Stimulated activated CD8-positive, alpha-beta memory T cell treated with anti-CD3 and anti-CD28 coated beads, Interleukin-4, amount 100 ng/mL, for 48 hours (primary cell): Measurements from ENCODE around the gene SLF1.
"Not testable (repeated sequence)": the region's sequence is repeated elsewhere in the genome, so short reads cannot be mapped to it uniquely, and the experiment has no call there.

Experiments used
- DNase-seq: peaks from one replicate; pipeline ENCODE4 v3.0.0-alpha.2; 2020

The SLF1 gene

GRCh38 chr5:94618493-94619328, at the start of gene SLF1, which contains the start of gene KIAA0825:
Gene SLF1, plus strand, starts transcription at chr5:94618669. Its CDS starts 10,142 bp downstream, at chr5:94628811.
Gene KIAA0825, minus strand, starts transcription at chr5:94618604. Its CDS starts 81,478 bp downstream, at chr5:94537126.
- DNase-seq = peak; percentile 90

GRCh38 chr5:94571415-94571814, 47.1 kb upstream of the SLF1 start:
- DNase-seq = no peak

GRCh38 chr5:94573349-94573748, 45.1 kb upstream of the SLF1 start:
- DNase-seq = not testable (repeated sequence)

- DNase-seq = no peak
Observed at GRCh38 chr5:94575196-94575595, 43.3 kb upstream of the SLF1 start.

GRCh38 chr5:94577466-94578245, 40.8 kb upstream of the SLF1 start:
- no peak for DNase-seq

- no peak for DNase-seq
Observed at GRCh38 chr5:94595281-94595840, 23.1 kb upstream of the SLF1 start.

- DNase-seq = no peak
Observed at GRCh38 chr5:94613583-94613982, 4.9 kb upstream of the SLF1 start.

- DNase-seq = no peak
Observed at GRCh38 chr5:94614156-94614805, 4.2 kb upstream of the SLF1 start.

- no peak for DNase-seq
Observed at GRCh38 chr5:94615862-94616261, 2.6 kb upstream of the SLF1 start.

GRCh38 chr5:94618029-94618492, 408 bp upstream of the SLF1 start:
- DNase-seq = no peak

- DNase-seq = no peak
Observed at GRCh38 chr5:94620256-94620655, 1.8 kb downstream of the SLF1 start.

GRCh38 chr5:94621763-94622162, 3.3 kb downstream of the SLF1 start:
- no peak for DNase-seq

- no peak for DNase-seq
Observed at GRCh38 chr5:94623011-94623410, 4.5 kb downstream of the SLF1 start.

GRCh38 chr5:94623877-94624276, 5.4 kb downstream of the SLF1 start:
- DNase-seq = no peak

GRCh38 chr5:94627191-94627590, 8.7 kb downstream of the SLF1 start:
- DNase-seq = no peak

- DNase-seq = no peak
Observed at GRCh38 chr5:94632024-94632423, 13.6 kb downstream of the SLF1 start.

- DNase-seq = no peak
Observed at GRCh38 chr5:94640176-94640575, 21.7 kb downstream of the SLF1 start.

GRCh38 chr5:94645053-94645452, 26.6 kb downstream of the SLF1 start:
- DNase-seq = no peak

GRCh38 chr5:94646758-94647157, 28.3 kb downstream of the SLF1 start:
- DNase-seq = no peak

GRCh38 chr5:94649874-94650273, 31.4 kb downstream of the SLF1 start:
- DNase-seq = no peak

GRCh38 chr5:94658272-94658671, 39.8 kb downstream of the SLF1 start:
- DNase-seq = no peak

- no peak for DNase-seq
Observed at GRCh38 chr5:94660506-94660905, 42.0 kb downstream of the SLF1 start.

- no peak for DNase-seq
Observed at GRCh38 chr5:94661086-94661485, 42.6 kb downstream of the SLF1 start.
